ENCODE data around the gene HOXB5. TPM values are rescaled to one million over a fixed set of nuclear protein-coding genes. Genes with fewer than 3 reads are reported as not detected.

HOXB5 gene
- polyA plus RNA-seq (ENCODE audit: insufficient read length) = 0.48 TPM

DNA sequence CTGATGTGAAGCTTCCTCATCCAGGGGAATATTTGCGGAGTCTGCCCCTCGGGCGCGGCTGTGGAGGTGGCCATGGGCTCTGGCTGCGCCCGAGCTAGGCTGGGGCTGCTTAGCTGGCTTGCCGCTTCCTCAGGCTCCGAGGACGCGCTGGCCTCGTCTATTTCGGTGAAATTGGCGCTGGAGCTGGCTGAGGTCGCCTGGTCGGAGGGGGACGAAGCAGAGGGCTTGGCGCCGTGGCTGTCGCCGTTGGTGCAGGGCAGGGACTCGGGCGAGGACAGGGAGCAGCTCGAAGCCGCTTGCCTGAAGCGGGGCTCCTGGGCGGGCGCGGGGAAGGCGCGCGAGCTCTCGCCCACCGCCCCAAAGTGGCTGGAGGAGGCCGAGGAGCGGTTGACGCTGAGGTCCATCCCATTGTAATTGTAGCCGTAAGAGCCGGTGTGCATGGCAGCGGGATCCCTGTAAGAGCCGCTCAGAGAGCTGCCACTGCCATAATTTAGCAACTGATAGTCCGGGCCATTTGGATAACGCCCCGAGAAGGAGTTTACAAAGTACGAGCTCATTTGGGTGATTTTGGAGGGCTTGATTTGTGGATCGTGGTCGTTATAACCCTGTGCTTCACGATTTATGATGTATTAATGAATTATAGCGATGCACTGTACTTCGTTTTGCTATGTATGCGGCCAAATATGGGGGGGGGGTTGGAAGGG, at the start of gene HOXB5:
HOXB5 (minus strand) TSS at position 654 of the 704 bp plus-strand sequence; CDS start at position 557, 97 bp downstream.
- no peak for DNase-seq

- no peak for DNase-seq
Observed at GRCh38 chr17:48642843-48643696, 49.5 kb upstream of the HOXB5 start.

GRCh38 chr17:48642059-48642842, 48.7 kb upstream of the HOXB5 start:
- no peak for DNase-seq

GRCh38 chr17:48641541-48642058, 48.0 kb upstream of the HOXB5 start:
- no peak for DNase-seq

GRCh38 chr17:48640858-48641180, 47.2 kb upstream of the HOXB5 start:
- no peak for DNase-seq

GRCh38 chr17:48639982-48640857, 46.6 kb upstream of the HOXB5 start:
- DNase-seq = no peak

DNA sequence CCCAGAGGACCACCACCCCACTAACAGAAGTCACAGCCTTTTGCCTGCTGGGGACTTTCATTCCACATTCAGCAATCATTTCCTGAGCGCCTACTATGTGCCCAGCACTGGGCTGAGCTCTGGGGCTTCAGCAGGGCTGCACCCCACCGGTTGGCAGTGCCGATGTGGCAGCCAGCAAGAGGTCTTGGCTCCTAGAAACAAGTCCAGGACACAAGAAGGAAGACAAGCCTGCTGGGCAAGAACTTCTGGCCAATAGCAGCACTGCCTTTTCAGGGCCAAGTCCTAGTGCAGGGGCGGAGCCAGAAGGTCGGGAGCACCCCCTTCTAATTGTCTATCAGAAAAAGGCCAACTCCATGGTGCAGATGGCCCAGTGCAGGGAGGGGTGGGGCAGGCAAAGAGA, 45.6 kb upstream of the HOXB5 start:
- no peak for DNase-seq

DNA sequence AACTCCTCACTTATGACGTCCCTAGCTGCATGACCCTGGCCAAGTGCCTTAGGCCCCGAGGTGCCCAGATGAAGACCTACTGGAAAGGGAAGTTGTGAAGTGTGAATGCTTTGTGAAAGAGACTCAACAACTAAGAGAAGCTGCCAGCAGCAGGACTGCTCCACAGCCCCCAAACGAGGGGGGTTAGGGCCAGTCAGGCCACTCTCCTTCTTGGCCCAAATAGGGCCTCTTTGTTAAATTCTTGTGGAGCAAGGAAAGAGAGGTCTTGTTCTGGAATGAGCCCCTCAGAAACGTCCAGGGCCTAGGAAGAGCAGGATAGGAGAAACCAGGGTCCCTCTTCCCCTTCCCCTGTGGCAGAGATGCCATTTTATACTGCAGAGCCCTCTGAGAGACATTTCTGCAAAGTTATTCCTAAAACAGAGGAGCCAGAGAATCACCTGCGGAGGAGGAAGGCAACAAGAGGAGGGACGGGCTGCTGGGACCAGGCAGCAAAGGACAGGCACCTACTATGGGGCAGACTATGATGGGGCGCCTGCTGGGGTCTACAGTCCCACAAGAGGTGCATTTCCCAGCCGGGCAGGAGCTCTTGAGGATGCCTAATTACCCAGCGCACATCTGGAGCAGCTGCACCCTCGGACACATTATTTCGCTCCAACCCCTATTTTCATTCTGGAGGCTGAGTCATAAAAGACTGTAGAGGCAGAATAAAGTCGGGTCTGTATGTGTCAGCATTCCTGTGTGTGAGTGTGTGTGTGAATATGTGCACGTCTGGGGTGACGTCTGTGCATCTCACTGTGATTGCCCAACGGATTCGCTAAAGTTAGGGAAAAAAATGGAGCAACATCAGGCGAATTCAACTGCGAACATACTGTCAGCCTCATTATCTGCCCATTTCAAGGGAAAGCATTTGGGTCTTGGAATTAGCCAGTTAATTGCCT, 44.0 kb upstream of the HOXB5 start:
- no peak for DNase-seq

GRCh38 chr17:48636177-48637018, 42.8 kb upstream of the HOXB5 start:
- no peak for DNase-seq

DNA sequence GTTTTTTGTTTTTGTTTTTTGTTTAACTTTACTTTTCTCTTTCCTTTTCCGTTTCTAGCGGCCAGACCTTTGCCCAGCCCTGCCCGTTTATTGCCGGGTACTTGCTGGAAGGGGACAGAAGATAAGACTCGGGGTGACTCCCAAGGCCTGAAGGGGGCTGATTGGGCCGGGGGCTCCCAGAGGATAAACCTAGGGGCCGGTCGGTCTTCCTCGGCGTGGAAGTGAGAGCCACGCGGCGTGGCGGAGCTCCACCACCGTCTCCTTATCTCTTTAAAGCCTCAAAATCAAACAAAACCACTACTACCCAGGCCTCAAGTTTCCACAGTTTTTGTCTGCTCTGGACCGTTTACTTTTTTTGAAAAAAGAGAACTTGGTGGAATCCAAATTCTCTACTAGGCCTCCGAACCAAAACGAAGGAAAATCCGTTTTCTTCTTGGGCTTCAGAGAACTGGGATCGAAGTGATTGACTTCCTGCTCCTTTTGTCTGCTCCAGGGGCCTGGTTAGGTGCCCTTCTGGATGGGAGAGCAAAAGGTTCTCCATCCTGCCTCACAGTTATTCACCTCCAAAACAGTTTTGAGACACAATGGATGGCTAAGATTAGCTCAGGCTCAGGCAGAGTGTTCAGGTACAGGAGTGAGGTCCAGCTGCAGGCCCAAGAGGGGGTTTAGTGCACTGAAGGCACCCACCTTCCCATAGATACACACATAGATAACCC, 41.1 kb upstream of the HOXB5 start:
- no peak for DNase-seq

DNA sequence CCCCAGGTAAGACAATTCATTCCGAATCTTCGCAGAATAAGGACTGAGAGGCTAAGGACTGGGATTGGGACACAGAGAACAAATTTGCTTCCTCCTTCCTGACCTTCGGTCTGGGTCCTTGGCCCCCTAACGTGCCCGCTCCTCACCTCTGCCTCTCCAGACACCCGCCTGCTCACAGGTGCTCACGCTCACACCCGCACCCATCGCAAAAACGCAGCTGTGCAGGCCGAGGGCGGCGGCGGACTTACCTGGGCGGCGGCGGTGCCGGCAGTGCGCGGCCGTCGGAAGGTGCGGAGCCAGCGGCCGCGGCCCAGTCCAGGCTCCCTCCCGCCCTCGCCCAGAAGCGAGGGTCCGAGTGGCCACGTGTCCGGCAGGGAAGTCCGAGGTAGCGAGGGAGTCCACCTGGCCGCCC, 39.7 kb upstream of the HOXB5 start:
- DNase-seq = no peak

- no peak for DNase-seq
Observed at GRCh38 chr17:48632579-48633265, 39.1 kb upstream of the HOXB5 start.

DNA sequence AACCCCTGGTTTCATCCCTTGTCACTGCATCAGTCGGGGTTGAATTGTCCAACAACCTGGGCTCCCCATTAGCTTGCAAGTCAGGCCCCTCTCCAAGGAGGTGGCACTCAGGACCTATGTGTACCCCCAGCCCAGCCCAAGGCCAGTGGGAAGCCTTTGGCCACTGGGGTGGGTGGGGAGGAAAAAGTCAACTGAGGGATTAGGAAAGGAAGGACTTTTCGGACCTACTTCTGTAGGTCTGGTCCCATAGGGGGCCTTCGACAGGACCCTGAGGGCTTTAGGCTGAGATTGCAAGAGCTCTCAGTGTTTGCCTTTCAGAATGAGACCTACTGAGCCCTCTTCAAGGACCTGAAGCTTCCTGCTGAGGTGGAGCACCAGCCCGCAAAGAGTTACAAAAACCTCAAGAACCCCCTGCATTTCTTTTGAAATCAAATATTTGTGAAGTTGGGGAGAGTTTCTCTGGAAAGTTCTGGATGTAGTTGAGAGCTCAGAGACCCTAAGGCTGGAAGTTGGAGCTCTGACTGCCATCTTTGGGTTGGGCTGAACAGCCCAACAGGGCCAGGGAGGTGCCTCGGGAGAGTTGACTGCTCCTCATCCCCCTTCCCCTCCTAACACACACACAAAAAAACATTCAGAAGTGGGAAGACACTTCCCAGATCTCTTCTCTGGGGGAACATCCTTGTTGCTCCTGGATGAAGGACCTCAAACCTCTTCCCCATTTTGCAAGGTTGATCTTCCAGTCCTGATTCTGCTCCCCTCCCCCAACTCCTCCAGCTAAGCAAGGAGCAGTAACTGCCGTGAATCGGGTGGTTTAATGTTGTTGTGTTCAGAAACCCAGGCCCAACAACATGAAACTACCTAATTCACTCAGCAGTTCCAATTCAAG, 38.4 kb upstream of the HOXB5 start:
- no peak for DNase-seq

GRCh38 chr17:48630925-48631692, 37.5 kb upstream of the HOXB5 start:
- DNase-seq = no peak

GRCh38 chr17:48630009-48630924, 36.7 kb upstream of the HOXB5 start:
- DNase-seq = no peak

GRCh38 chr17:48629411-48629759, 35.8 kb upstream of the HOXB5 start:
- DNase-seq = no peak

All from hindlimb muscle (tissue), 1 donor.